IPS-15b (cell line): ENCODE measurements around the gene LIME1.

ENCODE experiments used
- H3K27me3 ChIP-seq: one replicate; pipeline ENCODE4 v1.6.1; 2013; ENCODE audit warnings: low read length; ENCODE audit not compliant: control insufficient read depth, insufficient read depth
- H3K36me3 ChIP-seq: one replicate; pipeline ENCODE4 v1.6.1; 2013; ENCODE audit warnings: low read length; ENCODE audit not compliant: control insufficient read depth, insufficient read depth
- H3K4me1 ChIP-seq: one replicate; pipeline ENCODE4 v1.6.1; 2013; ENCODE audit warnings: mild to moderate bottlenecking, low read length; ENCODE audit not compliant: control insufficient read depth, insufficient read depth
- H3K4me3 ChIP-seq: one replicate; pipeline ENCODE4 v1.5.1; 2013; ENCODE audit warnings: low read depth, low read length
- H3K9ac ChIP-seq: one replicate; pipeline ENCODE4 v1.6.1; 2013; ENCODE audit warnings: low read depth, mild to moderate bottlenecking, low read length
- H3K9me3 ChIP-seq: one replicate; pipeline ENCODE4 v1.6.1; 2013; ENCODE audit warnings: mild to moderate bottlenecking, low read length; ENCODE audit not compliant: control insufficient read depth, insufficient read depth

LIME1 gene

GRCh38 chr20:63693083-63693732 is 43.3 kb upstream of the LIME1 start:
- H3K9me3 ChIP-seq, result no peaks in the 10 kb centered on the region
- H3K27me3 ChIP-seq, result no peaks in the 10 kb centered on the region
- H3K4me3 ChIP-seq, result no peak overlapping the region
- H3K9ac ChIP-seq, result no peak overlapping the region
- H3K4me1 ChIP-seq, result peaks cover 2% of the 10 kb centered on the region
- H3K36me3 ChIP-seq, result peaks cover 25% of the 10 kb centered on the region

- Histone ChIP-seq H3K36me3 (peaks cover 23% of the 10 kb centered on the region), H3K9me3 (no peaks in the 10 kb centered on the region), H3K4me3 (no peak overlapping the region), H3K4me1 (peaks cover 2% of the 10 kb centered on the region), H3K27me3 (no peaks in the 10 kb centered on the region), H3K9ac (no peak overlapping the region)
Measured at GRCh38 chr20:63693733-63694583, 42.5 kb upstream of the LIME1 start.

GRCh38 chr20:63694584-63695423 is 41.7 kb upstream of the LIME1 start:
- peaks cover 22% of the 10 kb centered on the region for H3K36me3 ChIP-seq
- no peak overlapping the region for H3K4me3 ChIP-seq
- no peaks in the 10 kb centered on the region for H3K27me3 ChIP-seq
- peaks cover 4% of the 10 kb centered on the region for H3K4me1 ChIP-seq
- no peak overlapping the region for H3K9ac ChIP-seq
- H3K9me3 ChIP-seq, result no peaks in the 10 kb centered on the region

GRCh38 chr20:63695424-63696305 is 40.8 kb upstream of the LIME1 start:
- Histone ChIP-seq H3K4me1 (peaks cover 4% of the 10 kb centered on the region), H3K27me3 (no peaks in the 10 kb centered on the region), H3K9me3 (no peaks in the 10 kb centered on the region), H3K9ac (no peak overlapping the region), H3K4me3 (no peak overlapping the region), H3K36me3 (peaks cover 19% of the 10 kb centered on the region)

GRCh38 chr20:63696306-63696627 is 40.2 kb upstream of the LIME1 start:
- H3K36me3 ChIP-seq, result peaks cover 13% of the 10 kb centered on the region

GRCh38 chr20:63696628-63697356 is 39.7 kb upstream of the LIME1 start, which contains the start of gene TNFRSF6B:
TSS of gene TNFRSF6B (plus strand) at chr20:63696652. CDS start at chr20:63696768, 116 bp downstream.
- Histone ChIP-seq H3K9me3 (no peaks in the 10 kb centered on the region), H3K27me3 (no peaks in the 10 kb centered on the region), H3K36me3 (peaks cover 9% of the 10 kb centered on the region), H3K4me1 (peaks cover 4% of the 10 kb centered on the region), H3K9ac (peak within 1 kb of the TSS; percentile 79), H3K4me3 (peak within 1 kb of the TSS; percentile 59)

More at GRCh38 chr20:63696306-63696627, 40.2 kb upstream of the LIME1 start:
- no peak overlapping the region for H3K4me3 ChIP-seq
- H3K4me1 ChIP-seq, result peaks cover 4% of the 10 kb centered on the region
- no peak overlapping the region for H3K9ac ChIP-seq
- H3K27me3 ChIP-seq, result no peaks in the 10 kb centered on the region
- no peaks in the 10 kb centered on the region for H3K9me3 ChIP-seq

- Histone ChIP-seq H3K9me3 (no peaks in the 10 kb centered on the region), H3K27me3 (no peaks in the 10 kb centered on the region), H3K36me3 (peaks cover 9% of the 10 kb centered on the region), H3K4me3 (peak overlapping the region; percentile 59), H3K4me1 (peaks cover 4% of the 10 kb centered on the region), H3K9ac (no peak overlapping the region)
Measured at GRCh38 chr20:63697357-63697867, 39.1 kb upstream of the LIME1 start.

- Histone ChIP-seq H3K27me3 (no peaks in the 10 kb centered on the region), H3K9me3 (no peaks in the 10 kb centered on the region), H3K9ac (no peak overlapping the region), H3K4me3 (no peak overlapping the region), H3K36me3 (peaks cover 4% of the 10 kb centered on the region), H3K4me1 (peaks cover 4% of the 10 kb centered on the region)
Measured at GRCh38 chr20:63697868-63698545, 38.5 kb upstream of the LIME1 start.

GRCh38 chr20:63698739-63699465 is 37.6 kb upstream of the LIME1 start:
- Histone ChIP-seq H3K4me1 (peaks cover 4% of the 10 kb centered on the region), H3K36me3 (peaks cover 4% of the 10 kb centered on the region), H3K27me3 (no peaks in the 10 kb centered on the region), H3K9ac (peak overlapping the region; percentile 24), H3K9me3 (no peaks in the 10 kb centered on the region), H3K4me3 (no peak overlapping the region)
